ENCODE results near the gene SLC41A3. TPM values are rescaled to one million over a fixed set of nuclear protein-coding genes. Genes with fewer than 3 reads are reported as not detected.

Gene SLC41A3
- total and polyA plus RNA-seq, 10 of the 15 experiments (the other 5 are each of a cell fraction or from before 2014, with no cell fraction given), result 8.3 to 29.5 (median 16.7) TPM

GRCh38 chr3:126133606-126134005, 49.7 kb upstream of the SLC41A3 start (continued):
- TF ChIP-seq E2F8 (IDR thresholded peaks at IDR 0.05; ENCODE audit: low read depth, partially characterized antibody), result no peak
- no peak for TF ChIP-seq ZBTB33 (IDR thresholded peaks at IDR 0.05)
- TF ChIP-seq ATF3 (IDR thresholded peaks at IDR 0.05; ENCODE audit: borderline replicate concordance, extremely low read depth, low read depth, low read length), result no peak
- TF ChIP-seq ZNF217 (IDR thresholded peaks at IDR 0.05), result no peak
- no peak for TF ChIP-seq CREM (IDR thresholded peaks at IDR 0.05; ENCODE audit: low read depth)
- TF ChIP-seq GATAD2B (conservative IDR thresholded peaks at IDR 0.05; ENCODE audit: low read depth), result no peak
